SW 1271 (cell line): ENCODE results near the gene CRACR2B.

Experiments used
- DNase-seq, 2 experiments: peaks; one replicate each; lab custom pipeline; 2025; lab: John Stamatoyannopoulos, UW

The CRACR2B gene

GRCh38 chr11:827897-828192, at the start of gene CRACR2B:
Gene CRACR2B, plus strand, starts transcription at chr11:827919. Its CDS starts 689 bp downstream, at chr11:828608.
- DNase-seq = no peak

GRCh38 chr11:778976-779954, 48.5 kb upstream of the CRACR2B start:
- no peak for DNase-seq

- no peak for DNase-seq
Measured at GRCh38 chr11:779955-780532, 47.7 kb upstream of the CRACR2B start.

- no peak for DNase-seq
Measured at GRCh38 chr11:782264-783174, 45.2 kb upstream of the CRACR2B start.

GRCh38 chr11:783581-784015, 44.1 kb upstream of the CRACR2B start:
- no peak for DNase-seq

GRCh38 chr11:786235-787083, 41.3 kb upstream of the CRACR2B start:
- DNase-seq = no peak

GRCh38 chr11:787084-787675, 40.5 kb upstream of the CRACR2B start:
- no peak for DNase-seq

- DNase-seq = no peak
Measured at GRCh38 chr11:788009-788640, 39.6 kb upstream of the CRACR2B start.

GRCh38 chr11:788953-789940, 38.5 kb upstream of the CRACR2B start:
- DNase-seq = no peak

- DNase-seq = peak in 1 of 2 experiments; percentile 14
Measured at GRCh38 chr11:789943-790342, 37.8 kb upstream of the CRACR2B start, which contains the start of gene CEND1. Gene CEND1, minus strand, starts transcription at chr11:790090. Its CDS starts 1,514 bp downstream, at chr11:788576.

- peak; percentile 42 to 70 for DNase-seq
Measured at GRCh38 chr11:790721-791564, 36.8 kb upstream of the CRACR2B start.

GRCh38 chr11:791658-792534, 35.8 kb upstream of the CRACR2B start:
- DNase-seq = no peak

- no peak for DNase-seq
Measured at GRCh38 chr11:792535-792821, 35.2 kb upstream of the CRACR2B start.

GRCh38 chr11:792873-793272, 34.8 kb upstream of the CRACR2B start:
- DNase-seq = no peak

GRCh38 chr11:793556-793955, 34.2 kb upstream of the CRACR2B start:
- no peak for DNase-seq

- no peak for DNase-seq
Measured at GRCh38 chr11:794013-794765, 33.5 kb upstream of the CRACR2B start.
